LNCaP clone FGC (cell line): ENCODE data around the gene STYK1.
A peak's percentile ranks its signal among the peaks of the same experiment; 100 is the strongest.
"Not testable (repeated sequence)": the region's sequence is repeated elsewhere in the genome, so short reads cannot be mapped to it uniquely, and the experiment has no call there.

Experiments used
- DNase-seq: peaks from one replicate; pipeline ENCODE4 v3.0.0-alpha.2; 2011; ENCODE audit warnings: low read depth
- H3K4me3 ChIP-seq: 2 replicates; pipeline ENCODE4 v1.5.1; 2011; ENCODE audit warnings: mild to moderate bottlenecking, low read depth, low read length, control low read depth
- CTCF ChIP-seq: IDR thresholded peaks from 2 replicates; pipeline ENCODE4 v1.5.1; 2012; ENCODE audit warnings: mild to moderate bottlenecking; ENCODE audit not compliant: control insufficient read depth, insufficient read depth; ENCODE audit errors: extremely low read depth

The STYK1 gene

GRCh38 chr12:10664499-10664898 lies 9.4 kb downstream of the STYK1 start:
- no peak for DNase-seq
- H3K4me3 ChIP-seq = no peak overlapping the region

DNA sequence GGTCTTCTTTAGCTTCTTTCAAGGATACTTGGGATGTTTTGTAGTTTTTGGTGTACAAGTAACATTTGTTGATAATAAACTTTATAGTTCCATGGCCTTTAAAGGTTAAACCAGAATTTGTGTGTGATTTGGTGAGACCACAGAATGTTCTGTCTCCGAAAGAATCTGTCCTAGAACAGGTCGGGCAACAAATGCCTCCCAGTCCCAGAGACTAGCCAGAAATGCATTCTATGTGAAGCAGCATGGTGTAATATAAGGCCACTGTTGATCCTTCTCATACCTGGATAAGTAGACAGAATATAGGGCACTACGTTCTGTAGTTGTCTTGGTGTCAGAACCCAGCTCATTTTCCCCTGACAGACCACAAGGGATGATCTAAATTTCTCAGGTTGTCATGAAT lies 10.0 kb downstream of the STYK1 start:
- no peak for TF ChIP-seq CTCF
- no peak overlapping the region for H3K4me3 ChIP-seq
- no peak for DNase-seq

More at GRCh38 chr12:10664499-10664898, 9.4 kb downstream of the STYK1 start:
- TF ChIP-seq CTCF = no peak

GRCh38 chr12:10661338-10661737 lies 12.5 kb downstream of the STYK1 start:
- no peak for TF ChIP-seq CTCF
- peak; percentile 98 for DNase-seq
- no peak overlapping the region for H3K4me3 ChIP-seq

- no peak for DNase-seq
- H3K4me3 ChIP-seq = no peak overlapping the region
- no peak for TF ChIP-seq CTCF
These were observed 19.8 kb downstream of the STYK1 start for GRCh38 chr12:10654003-10654402.

GRCh38 chr12:10652192-10652591 lies 21.7 kb downstream of the STYK1 start:
- H3K4me3 ChIP-seq = no peak overlapping the region
- no peak for DNase-seq
- no peak for TF ChIP-seq CTCF

GRCh38 chr12:10646576-10646975 lies 27.3 kb downstream of the STYK1 start:
- not testable (repeated sequence) for DNase-seq, H3K4me3 ChIP-seq

GRCh38 chr12:10645910-10646309 lies 27.9 kb downstream of the STYK1 start:
- DNase-seq = no peak
- no peak for TF ChIP-seq CTCF
- H3K4me3 ChIP-seq = no peak overlapping the region

DNA sequence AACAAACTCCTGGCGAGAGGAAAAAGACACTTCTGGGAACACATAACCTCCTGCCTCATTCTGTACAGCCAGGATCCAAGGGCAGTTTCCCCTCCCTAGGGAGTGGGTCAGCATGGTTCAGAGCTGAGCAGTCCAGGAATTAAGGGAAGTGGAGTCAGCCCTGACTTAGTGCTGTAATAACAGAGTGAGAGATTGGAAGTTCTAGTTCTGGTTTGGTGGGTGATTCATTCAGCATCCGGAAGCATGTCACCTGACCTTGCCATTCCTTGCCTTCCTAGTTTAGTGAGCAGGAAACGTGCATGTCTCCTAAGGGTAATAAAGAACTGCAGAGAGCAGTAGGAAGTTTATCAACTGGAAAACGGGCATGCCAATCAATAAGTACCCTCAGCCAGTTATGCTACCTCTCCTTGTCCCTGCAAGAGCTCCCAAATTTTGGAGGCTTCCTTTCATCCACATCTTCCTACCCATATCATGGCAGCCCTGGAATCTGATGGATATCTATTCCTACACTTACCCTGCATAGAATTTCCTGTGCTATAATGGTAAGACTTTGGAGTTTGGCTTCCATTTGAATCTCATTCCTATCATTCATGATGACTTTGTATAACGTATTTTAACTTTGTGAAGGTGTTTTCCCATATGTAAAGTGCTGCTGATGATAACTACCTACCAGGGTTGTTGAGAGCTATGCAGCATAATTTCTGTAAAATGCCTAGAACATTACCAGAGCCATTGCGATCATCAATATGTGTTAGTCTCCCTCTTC lies 31.9 kb downstream of the STYK1 start:
- no peak overlapping the region for H3K4me3 ChIP-seq
- TF ChIP-seq CTCF = no peak
- no peak for DNase-seq
